Gastrocnemius medialis (tissue), 4 donors: ENCODE results near the gene TMC3.

Experiments
- CTCF ChIP-seq, 5 experiments: fragments of 450-650 bp in 3 of 5; fragments of 200-600 bp in 2 of 5; sonication (generic) in 2 of 5; IDR thresholded peaks in 4 of 5; conservative IDR thresholded peaks in 1 of 5; 1 replicate in 4 of 5; 2 replicates in 1 of 5; pipeline ENCODE4 v1.5.1; 2016 to 2019; ENCODE audit warnings: antibody characterized with exemption in 5 of 5, mild to moderate bottlenecking in 3 of 5, moderate library complexity in 3 of 5
- POLR2A ChIP-seq, 2 donors: fragments of 450-650 bp; IDR thresholded peaks; one replicate each; pipeline ENCODE4 v1.6.1; 2017; ENCODE audit warnings: antibody characterized with exemption in 2 of 2, mild to moderate bottlenecking in 2 of 2, moderate library complexity in 2 of 2

- TF ChIP-seq CTCF (IDR thresholded peaks at IDR 0.05 in 4 of 5, conservative IDR thresholded peaks at IDR 0.05 in 1 of 5) (no peak), POLR2A (IDR thresholded peaks at IDR 0.05) (no peak)
Observed at GRCh38 chr15:81411051-81411450, 37.0 kb upstream of the TMC3 start.
